Gastrocnemius medialis (tissue), 4 donors: ENCODE measurements around the gene LZTR1.

Source experiments
- CTCF ChIP-seq, 5 experiments: fragments of 450-650 bp in 3 of 5; fragments of 200-600 bp in 2 of 5; sonication (generic) in 2 of 5; IDR thresholded peaks in 4 of 5; conservative IDR thresholded peaks in 1 of 5; 1 replicate in 4 of 5; 2 replicates in 1 of 5; pipeline ENCODE4 v1.5.1; 2016 to 2019; ENCODE audit warnings: antibody characterized with exemption in 5 of 5, mild to moderate bottlenecking in 3 of 5, moderate library complexity in 3 of 5
- POLR2A ChIP-seq, 2 donors: fragments of 450-650 bp; IDR thresholded peaks; one replicate each; pipeline ENCODE4 v1.6.1; 2017; ENCODE audit warnings: antibody characterized with exemption in 2 of 2, mild to moderate bottlenecking in 2 of 2, moderate library complexity in 2 of 2

GRCh38 chr22:21041937-21042336, 59.8 kb downstream of the LZTR1 start:
- TF ChIP-seq CTCF (IDR thresholded peaks at IDR 0.05 in 4 of 5, conservative IDR thresholded peaks at IDR 0.05 in 1 of 5), result no peak
- no peak for TF ChIP-seq POLR2A (IDR thresholded peaks at IDR 0.05)
